Panc1 (cell line): Measurements from ENCODE around the gene TEKT3. TPM values are rescaled to one million over a fixed set of nuclear protein-coding genes. Genes with fewer than 3 reads are reported as not detected.

Source experiments
- ATAC-seq: fragments of 200-7000 bp; cut with Tn5 transposase; 2 replicates; pipeline ENCODE4 v1.9.1; 2020; ENCODE audit warnings: mild to moderate bottlenecking, moderate library complexity
- BruUV-seq: library from RNA; stranded (reverse); fragments of 400-500 nt; replicated peaks from 2 replicates; lab custom pipeline; 2021; lab: Mats Ljungman, UMichigan
- CTCF ChIA-PET: fragments of 300-600 bp; sonication (Branson Sonifier 250); formaldehyde crosslinking; loops from one replicate; lab custom pipeline; 2022; ENCODE audit warnings: antibody characterized with exemption; lab: Charles Lee
- POLR2A ChIA-PET: fragments of 300-600 bp; sonication (Branson Sonifier 250); formaldehyde crosslinking; loops from one replicate; lab custom pipeline; 2022; ENCODE audit warnings: antibody characterized with exemption; lab: Charles Lee
- DNase-seq: peaks from one replicate; pipeline ENCODE4 v3.0.0-alpha.2; 2010; ENCODE audit warnings: low read depth, low spot score
- H3K27ac ChIP-seq: 2 replicates; pipeline ENCODE4 v1.5.1; 2011; ENCODE audit warnings: mild to moderate bottlenecking, low read length, inconsistent platforms
- H3K27me3 ChIP-seq: fragments of 200-500 bp; sonication (Bioruptor generic); 2 replicates; pipeline ENCODE4 v1.6.0; 2014; ENCODE audit warnings: low read length, inconsistent platforms; ENCODE audit not compliant: control insufficient read depth, insufficient read depth
- H3K36me3 ChIP-seq: fragments of 200-500 bp; sonication (Bioruptor generic); 2 replicates; pipeline ENCODE4 v1.5.1; 2014; ENCODE audit warnings: inconsistent platforms, mild to moderate bottlenecking, low read length, moderate library complexity; ENCODE audit not compliant: control insufficient read depth, insufficient read depth
- H3K4me1 ChIP-seq: 2 replicates; pipeline ENCODE4 v1.5.1; 2011; ENCODE audit warnings: inconsistent platforms, mild to moderate bottlenecking, low read length, moderate library complexity; ENCODE audit not compliant: control insufficient read depth, insufficient read depth
- H3K4me3 ChIP-seq, 2 experiments: 2 replicates each; pipeline ENCODE4 v1.5.1; 2011 to 2012; ENCODE audit warnings: low read depth in 2 of 2, low read length in 2 of 2, mild to moderate bottlenecking in 2 of 2, inconsistent platforms in 1 of 2, moderate library complexity in 1 of 2
- H3K9me3 ChIP-seq: fragments of 200-500 bp; sonication (Bioruptor generic); 2 replicates; pipeline ENCODE4 v1.5.1; 2014; ENCODE audit warnings: low read depth, mild to moderate bottlenecking, inconsistent platforms, low read length, moderate library complexity; ENCODE audit not compliant: control insufficient read depth, insufficient read depth
- CTCF ChIP-seq: fragments of 450-650 bp; IDR thresholded peaks from 2 replicates; pipeline ENCODE4 v1.5.1; 2017; ENCODE audit warnings: mild to moderate bottlenecking
- POLR2AphosphoS5 ChIP-seq: IDR thresholded peaks from 2 replicates; pipeline ENCODE4 v1.6.1; 2012; ENCODE audit warnings: mild to moderate bottlenecking, low read depth, low read length, moderate library complexity
- REST ChIP-seq, 2 experiments: IDR thresholded peaks; 2 replicates each; pipeline ENCODE4 v1.6.1; 2011 to 2012; ENCODE audit warnings: low read depth in 2 of 2, control low read depth in 1 of 2, low read length in 1 of 2, mild to moderate bottlenecking in 1 of 2, moderate library complexity in 1 of 2; ENCODE audit not compliant: insufficient read depth in 1 of 2
- SIN3A ChIP-seq: IDR thresholded peaks from 2 replicates; pipeline ENCODE4 v1.6.1; 2012; ENCODE audit warnings: low read depth, mild to moderate bottlenecking, low read length, moderate library complexity, borderline replicate concordance; ENCODE audit not compliant: insufficient read depth
- TCF7L2 ChIP-seq: IDR thresholded peaks from 2 replicates; pipeline ENCODE4 v1.6.1; 2011; ENCODE audit warnings: mild to moderate bottlenecking, low read depth, low read length, inconsistent platforms
- in situ Hi-C: cut with HindIII; loops from 2 replicates; pipeline ENCODE4 v1.10.0; 2016; ENCODE audit warnings: low sequenced_read_pairs, low pct_unique_long_range_greater_than_20kb
- intact Hi-C: fragments of 100-400 bp; cut with micrococcal nuclease; formaldehyde crosslinking; loops from one replicate; pipeline ENCODE4 v1.10.0; 2022; ENCODE audit not compliant: unreplicated experiment
- total RNA-seq: library from RNA; stranded (reverse); gene quantifications from one replicate; pipeline ENCODE4 v1.2.1, GENCODE V29; 2021; ENCODE audit not compliant: unreplicated experiment

Gene TEKT3
- total RNA-seq, 1 experiment from 2014 or later = not detected

- no peaks in the 10 kb centered on the region for H3K9me3 ChIP-seq
- no peak overlapping the region for H3K27ac ChIP-seq
- ChIA-PET POLR2A (no interaction called here), CTCF (no interaction called here)
- peaks cover 9% of the 10 kb centered on the region; the same call in 1 of the 2 replicates for H3K27me3 ChIP-seq
- no TSS peak for BruUV-seq
- ATAC-seq (no peak), DNase-seq (no peak)
- intact Hi-C loops = no loop called here
- H3K4me1 ChIP-seq = no peaks in the 10 kb centered on the region
- no peak for TF ChIP-seq CTCF
- TF ChIP-seq POLR2AphosphoS5 = no peak
- no peak for TF ChIP-seq REST (IDR thresholded peaks at IDR 0.05; ENCODE audit: insufficient read depth in 1 of 2, low read depth in 2 of 2, low read length in 1 of 2)
- TF ChIP-seq TCF7L2 = no peak
- H3K4me3 ChIP-seq = no peak overlapping the region
- H3K36me3 ChIP-seq = no peaks in the 10 kb centered on the region
- in situ Hi-C loops = no loop called here
Observed at GRCh38 chr17:15323131-15323530, 18.3 kb downstream of the TEKT3 start.

GRCh38 chr17:15321556-15322251 lies 19.7 kb downstream of the TEKT3 start:
- no peak overlapping the region for H3K4me3 ChIP-seq
- no peaks in the 10 kb centered on the region for H3K4me1 ChIP-seq
- no peaks in the 10 kb centered on the region for H3K9me3 ChIP-seq
- in situ Hi-C loops (no loop called here), intact Hi-C loops (no loop called here)
- POLR2A ChIA-PET = no interaction called here
- H3K36me3 ChIP-seq = no peaks in the 10 kb centered on the region
- H3K27ac ChIP-seq = no peak overlapping the region
- no TSS peak for BruUV-seq
- peaks cover 7% of the 10 kb centered on the region; the same call in 1 of the 2 replicates for H3K27me3 ChIP-seq
- no peak for DNase-seq
- no peak for ATAC-seq
- CTCF ChIA-PET = no interaction called here
- TF ChIP-seq TCF7L2 (no peak), CTCF (no peak), REST (IDR thresholded peaks at IDR 0.05; ENCODE audit: insufficient read depth in 1 of 2, low read depth in 2 of 2, low read length in 1 of 2) (no peak), SIN3A (no peak), POLR2AphosphoS5 (no peak)
